ENCODE measurements around the gene ACACA. TPM values are rescaled to one million over a fixed set of nuclear protein-coding genes. Genes with fewer than 3 reads are reported as not detected.
A peak's percentile ranks its signal among the peaks of the same experiment; 100 is the strongest.

Gene ACACA
- total and polyA plus RNA-seq, 9 donors = 10.9 to 104 (median 37.9) TPM

- no peaks in the 10 kb centered on the region for H3K27me3 ChIP-seq
- H3K4me1 ChIP-seq (ENCODE audit: insufficient read depth) = no peaks in the 10 kb centered on the region
- 6 to 7% (median 6%) methylated on average over 9 of the region's 9 CpGs for WGBS, 3 donors
- H3K27ac ChIP-seq = no peak overlapping the region
- no peak overlapping the region for H3K4me3 ChIP-seq
- TF ChIP-seq, protein P1, sequence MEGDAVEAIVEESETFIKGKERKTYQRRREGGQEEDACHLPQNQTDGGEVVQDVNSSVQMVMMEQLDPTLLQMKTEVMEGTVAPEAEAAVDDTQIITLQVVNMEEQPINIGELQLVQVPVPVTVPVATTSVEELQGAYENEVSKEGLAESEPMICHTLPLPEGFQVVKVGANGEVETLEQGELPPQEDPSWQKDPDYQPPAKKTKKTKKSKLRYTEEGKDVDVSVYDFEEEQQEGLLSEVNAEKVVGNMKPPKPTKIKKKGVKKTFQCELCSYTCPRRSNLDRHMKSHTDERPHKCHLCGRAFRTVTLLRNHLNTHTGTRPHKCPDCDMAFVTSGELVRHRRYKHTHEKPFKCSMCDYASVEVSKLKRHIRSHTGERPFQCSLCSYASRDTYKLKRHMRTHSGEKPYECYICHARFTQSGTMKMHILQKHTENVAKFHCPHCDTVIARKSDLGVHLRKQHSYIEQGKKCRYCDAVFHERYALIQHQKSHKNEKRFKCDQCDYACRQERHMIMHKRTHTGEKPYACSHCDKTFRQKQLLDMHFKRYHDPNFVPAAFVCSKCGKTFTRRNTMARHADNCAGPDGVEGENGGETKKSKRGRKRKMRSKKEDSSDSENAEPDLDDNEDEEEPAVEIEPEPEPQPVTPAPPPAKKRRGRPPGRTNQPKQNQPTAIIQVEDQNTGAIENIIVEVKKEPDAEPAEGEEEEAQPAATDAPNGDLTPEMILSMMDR (IDR thresholded peaks at IDR 0.05) = peak; percentile 52 to 76 (median 56)
- TF ChIP-seq EP300 (IDR thresholded peaks at IDR 0.05) (no peak), POLR2A (IDR thresholded peaks at IDR 0.05) (no peak)
- peak; percentile 64 to 81 (median 77) for DNase-seq
- H3K9me3 ChIP-seq = no peaks in the 10 kb centered on the region
- no peaks in the 10 kb centered on the region for H3K36me3 ChIP-seq
- intact Hi-C loops (cut with DNase I) = loop anchor here in 3 of 4 donors (5.0 kb wide), 2 partner anchors 415 to 420 kb away; no protein-coding TSS in a partner anchor
Observed at GRCh38 chr17:37047631-37048104, 359.0 kb downstream of the ACACA start.

DNA sequence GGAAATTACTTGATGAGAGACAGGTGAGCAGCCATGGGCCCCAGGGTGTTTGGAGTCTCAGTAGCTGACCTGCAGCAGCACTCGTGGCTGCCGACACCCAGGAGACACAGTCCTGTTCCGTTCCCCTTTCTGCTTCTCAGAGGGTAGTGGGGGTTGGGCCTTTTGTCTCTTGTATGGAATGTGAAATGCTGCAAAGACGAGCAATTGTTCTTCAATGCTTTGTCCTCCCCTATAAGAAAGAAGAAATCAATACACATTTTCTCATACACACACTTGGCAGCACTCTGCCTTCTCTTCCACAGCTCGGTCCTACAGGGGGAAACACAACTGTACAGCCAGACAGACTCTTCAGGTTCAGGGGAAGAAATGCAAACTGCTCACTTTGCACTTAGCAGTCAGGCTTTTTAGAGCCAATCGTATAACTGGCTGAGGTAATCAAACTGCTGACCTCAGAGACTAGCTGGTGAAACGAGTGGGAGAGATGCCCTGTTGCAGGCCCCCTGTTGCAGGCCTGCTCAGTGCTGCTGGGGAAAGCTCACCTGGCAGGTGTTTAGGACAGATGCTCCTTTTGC, 361.2 kb downstream of the ACACA start:
- TF ChIP-seq EP300 (IDR thresholded peaks at IDR 0.05) (no peak), POLR2A (IDR thresholded peaks at IDR 0.05) (no peak)
- TF ChIP-seq, protein P1 (IDR thresholded peaks at IDR 0.05) = no peak
- Histone ChIP-seq H3K4me1 (ENCODE audit: insufficient read depth) (no peaks in the 10 kb centered on the region), H3K4me3 (no peak overlapping the region), H3K9me3 (no peaks in the 10 kb centered on the region), H3K27ac (no peak overlapping the region), H3K27me3 (no peaks in the 10 kb centered on the region), H3K36me3 (no peaks in the 10 kb centered on the region)
- intact Hi-C loops (cut with DNase I) = loop anchor here in 3 of 4 donors (5.0 kb wide), 2 partner anchors 413 to 418 kb away; no protein-coding TSS in a partner anchor
- WGBS, 3 donors = 83 to 86% (median 85%) methylated on average over 7 of the region's 7 CpGs
- DNase-seq = no peak

DNA sequence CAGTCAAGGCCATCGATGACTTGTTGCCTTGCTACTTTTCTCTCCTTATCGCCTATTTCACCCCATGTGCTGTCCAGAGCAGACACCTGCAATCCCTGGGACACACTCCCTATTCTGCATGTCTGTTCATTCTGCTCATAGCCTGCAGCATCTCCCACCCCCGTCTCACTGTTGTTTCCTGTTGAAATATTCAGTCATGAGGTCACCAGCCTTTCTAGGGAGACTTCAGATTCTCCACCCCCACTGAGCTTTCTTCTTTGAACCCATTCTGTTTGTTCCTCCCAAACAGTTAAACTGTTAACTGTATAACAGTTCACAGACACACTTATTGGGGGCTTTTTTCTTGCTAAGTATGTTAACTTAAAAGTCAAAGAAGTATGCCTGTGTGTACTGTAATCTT, 363.4 kb downstream of the ACACA start:
- Histone ChIP-seq H3K27me3 (no peaks in the 10 kb centered on the region), H3K9me3 (no peaks in the 10 kb centered on the region), H3K27ac (no peak overlapping the region), H3K4me1 (ENCODE audit: insufficient read depth) (no peaks in the 10 kb centered on the region), H3K4me3 (no peak overlapping the region), H3K36me3 (no peaks in the 10 kb centered on the region)
- WGBS, 3 donors = 82 to 89% (median 84%) methylated on average over 3 of the region's 3 CpGs
- TF ChIP-seq, protein P1 (IDR thresholded peaks at IDR 0.05) = no peak
- no peak for TF ChIP-seq POLR2A (IDR thresholded peaks at IDR 0.05)
- TF ChIP-seq EP300 (IDR thresholded peaks at IDR 0.05) = no peak
- no peak for DNase-seq
- intact Hi-C loops (cut with DNase I) = no loop called here

- Histone ChIP-seq H3K9me3 (no peaks in the 10 kb centered on the region), H3K27me3 (no peaks in the 10 kb centered on the region), H3K4me1 (ENCODE audit: insufficient read depth) (no peaks in the 10 kb centered on the region), H3K27ac (no peak overlapping the region), H3K4me3 (no peak overlapping the region), H3K36me3 (no peaks in the 10 kb centered on the region)
- no peak for TF ChIP-seq POLR2A (IDR thresholded peaks at IDR 0.05)
- TF ChIP-seq EP300 (IDR thresholded peaks at IDR 0.05) = no peak
- TF ChIP-seq, protein P1 (IDR thresholded peaks at IDR 0.05) = no peak
- no peak for DNase-seq
- intact Hi-C loops (cut with DNase I) = no loop called here
Observed at GRCh38 chr17:37041932-37042331, 364.7 kb downstream of the ACACA start.

All from ovary (tissue), 9 donors.